ENCODE data around the gene MEGF6. TPM values are rescaled to one million over a fixed set of nuclear protein-coding genes. Genes with fewer than 3 reads are reported as not detected.

MEGF6 gene
- total and polyA plus RNA-seq, 2 donors (not counting 3 experiments of a cell fraction or from before 2014, with no cell fraction given), result 22.5 to 63.7 TPM

DNA sequence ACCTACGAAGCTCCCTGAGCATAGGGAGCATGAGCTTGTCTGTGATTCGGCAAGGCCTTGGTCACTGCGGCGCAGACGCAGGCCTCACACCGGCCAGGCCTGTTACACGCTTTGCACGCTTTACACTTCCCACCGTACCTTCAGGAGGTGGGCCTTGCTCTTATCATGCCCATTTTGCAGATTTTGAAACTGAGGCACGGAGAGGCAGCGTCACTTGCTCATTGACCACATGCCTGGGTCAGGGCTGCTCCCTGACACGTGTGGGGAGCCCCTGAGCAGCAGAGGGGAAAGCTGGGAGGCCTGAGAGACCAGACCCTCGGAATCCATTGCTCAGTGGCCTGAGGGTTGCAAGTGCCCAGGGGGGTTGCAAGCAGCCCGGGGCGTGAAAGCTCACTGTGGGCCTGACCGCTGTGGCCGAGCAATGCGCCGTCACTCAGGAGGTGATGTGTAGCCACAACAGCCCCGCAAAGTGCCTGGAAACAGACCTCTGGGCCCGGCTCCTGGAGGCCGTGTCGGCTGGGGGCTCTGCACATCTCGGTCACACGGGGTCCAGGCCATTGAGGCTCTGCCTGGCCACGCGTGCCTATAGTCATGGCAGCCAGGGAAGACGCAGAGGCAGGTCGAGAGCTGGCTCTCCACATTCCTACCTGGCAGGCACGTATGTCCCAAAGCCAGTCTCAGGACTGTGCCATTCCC lies 149.9 kb downstream of the MEGF6 start:
- no TSS peak for BruUV-seq (replicated peaks)
- H3K9me1 ChIP-seq (replicated peaks; ENCODE audit: control insufficient read depth, extremely low read depth, insufficient read depth, low read length), result no peaks in the 10 kb centered on the region
- TF ChIP-seq MYC (IDR thresholded peaks at IDR 0.05; ENCODE audit: low read depth, low read length), result no peak
- TF ChIP-seq, protein P1, sequence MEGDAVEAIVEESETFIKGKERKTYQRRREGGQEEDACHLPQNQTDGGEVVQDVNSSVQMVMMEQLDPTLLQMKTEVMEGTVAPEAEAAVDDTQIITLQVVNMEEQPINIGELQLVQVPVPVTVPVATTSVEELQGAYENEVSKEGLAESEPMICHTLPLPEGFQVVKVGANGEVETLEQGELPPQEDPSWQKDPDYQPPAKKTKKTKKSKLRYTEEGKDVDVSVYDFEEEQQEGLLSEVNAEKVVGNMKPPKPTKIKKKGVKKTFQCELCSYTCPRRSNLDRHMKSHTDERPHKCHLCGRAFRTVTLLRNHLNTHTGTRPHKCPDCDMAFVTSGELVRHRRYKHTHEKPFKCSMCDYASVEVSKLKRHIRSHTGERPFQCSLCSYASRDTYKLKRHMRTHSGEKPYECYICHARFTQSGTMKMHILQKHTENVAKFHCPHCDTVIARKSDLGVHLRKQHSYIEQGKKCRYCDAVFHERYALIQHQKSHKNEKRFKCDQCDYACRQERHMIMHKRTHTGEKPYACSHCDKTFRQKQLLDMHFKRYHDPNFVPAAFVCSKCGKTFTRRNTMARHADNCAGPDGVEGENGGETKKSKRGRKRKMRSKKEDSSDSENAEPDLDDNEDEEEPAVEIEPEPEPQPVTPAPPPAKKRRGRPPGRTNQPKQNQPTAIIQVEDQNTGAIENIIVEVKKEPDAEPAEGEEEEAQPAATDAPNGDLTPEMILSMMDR (IDR thresholded peaks at IDR 0.05; ENCODE audit: extremely low read depth in 1 of 2, insufficient read depth in 1 of 2, low read depth in 1 of 2, low read length in 2 of 2), result no peak
- TF ChIP-seq, protein P2, sequence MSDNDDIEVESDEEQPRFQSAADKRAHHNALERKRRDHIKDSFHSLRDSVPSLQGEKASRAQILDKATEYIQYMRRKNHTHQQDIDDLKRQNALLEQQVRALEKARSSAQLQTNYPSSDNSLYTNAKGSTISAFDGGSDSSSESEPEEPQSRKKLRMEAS (IDR thresholded peaks at IDR 0.05; ENCODE audit: insufficient read depth, insufficient read length), result no peak
- no peak for TF ChIP-seq GATA2 (IDR thresholded peaks at IDR 0.05; ENCODE audit: insufficient read depth, insufficient read length, low read depth, low read length)
- TF ChIP-seq POLR2A (IDR thresholded peaks at IDR 0.05; ENCODE audit: low read depth, low read length), result no peak
- TF ChIP-seq EZH2 (IDR thresholded peaks at IDR 0.05; ENCODE audit: borderline replicate concordance, low read depth, low read length, severe bottlenecking), result no peak
- no peak for TF ChIP-seq FOS (IDR thresholded peaks at IDR 0.05; ENCODE audit: borderline replicate concordance, insufficient read depth, low read length)
- TF ChIP-seq POLR2AphosphoS5 (IDR thresholded peaks at IDR 0.05; ENCODE audit: insufficient read depth, low read depth, low read length), result no peak
- no peak for TF ChIP-seq JUN (IDR thresholded peaks at IDR 0.05; ENCODE audit: borderline replicate concordance, insufficient read depth, insufficient read length, low read depth)
- H3K4me2 ChIP-seq (ENCODE audit: insufficient read depth, low read length), result no peak overlapping the region
- no peaks in the 10 kb centered on the region for H4K20me1 ChIP-seq (replicated peaks; ENCODE audit: control insufficient read depth, extremely low read depth, insufficient read depth, low read length)
- dilution Hi-C loops (cut with MboI; ENCODE audit: extremely low pct_ligation_motif_present, low sequenced_read_pairs) (no loop called here), intact Hi-C loops (cut with micrococcal nuclease) (no loop called here)
- H3K9ac ChIP-seq (replicated peaks; ENCODE audit: extremely low read depth, insufficient read depth, low read length), result no peak overlapping the region
- no peak overlapping the region for H3K4me3 ChIP-seq (replicated peaks in 1 of 3; ENCODE audit: insufficient read depth in 1 of 3, low read depth in 1 of 3, low read length in 3 of 3)
- no peaks in the 10 kb centered on the region for H3K36me3 ChIP-seq (ENCODE audit: control insufficient read depth in 2 of 2, extremely low read depth in 1 of 2, insufficient read depth in 2 of 2, low read length in 2 of 2)
- no peak for DNase-seq (ENCODE audit: low read depth, low spot score)
- H3K79me2 ChIP-seq (ENCODE audit: control insufficient read depth, insufficient read depth, low read length), result no peaks in the 10 kb centered on the region
- no peak overlapping the region for H2AFZ ChIP-seq (ENCODE audit: low read depth, low read length)
- H3K9me3 ChIP-seq (replicated peaks; ENCODE audit: control insufficient read depth, insufficient read depth, low read length), result no peaks in the 10 kb centered on the region
- no peak overlapping the region for H3K27ac ChIP-seq (ENCODE audit: insufficient read depth, low read depth, low read length)
- no peaks in the 10 kb centered on the region for H3K27me3 ChIP-seq (ENCODE audit: control insufficient read depth in 2 of 2, insufficient read depth in 2 of 2, low read length in 2 of 2)
- H3K4me1 ChIP-seq (ENCODE audit: control insufficient read depth, extremely low read depth, insufficient read depth, low read length), result no peaks in the 10 kb centered on the region
- FAIRE-seq, result no peak
- CTCF ChIA-PET, result interaction anchor here (1.0 kb wide), 1 partner anchor 10 kb away, joined by 3 read pairs; no protein-coding TSS in a partner anchor
- POLR2A ChIA-PET, result no interaction called here

Measured in endothelial cell of umbilical vein (primary cell).